ENCODE results near the gene PLEKHM2. TPM values are rescaled to one million over a fixed set of nuclear protein-coding genes. Genes with fewer than 3 reads are reported as not detected.

The PLEKHM2 gene
- total RNA-seq, 8 experiments from 2014 or later, result 23.7 to 45.7 (median 33.4) TPM

DNA sequence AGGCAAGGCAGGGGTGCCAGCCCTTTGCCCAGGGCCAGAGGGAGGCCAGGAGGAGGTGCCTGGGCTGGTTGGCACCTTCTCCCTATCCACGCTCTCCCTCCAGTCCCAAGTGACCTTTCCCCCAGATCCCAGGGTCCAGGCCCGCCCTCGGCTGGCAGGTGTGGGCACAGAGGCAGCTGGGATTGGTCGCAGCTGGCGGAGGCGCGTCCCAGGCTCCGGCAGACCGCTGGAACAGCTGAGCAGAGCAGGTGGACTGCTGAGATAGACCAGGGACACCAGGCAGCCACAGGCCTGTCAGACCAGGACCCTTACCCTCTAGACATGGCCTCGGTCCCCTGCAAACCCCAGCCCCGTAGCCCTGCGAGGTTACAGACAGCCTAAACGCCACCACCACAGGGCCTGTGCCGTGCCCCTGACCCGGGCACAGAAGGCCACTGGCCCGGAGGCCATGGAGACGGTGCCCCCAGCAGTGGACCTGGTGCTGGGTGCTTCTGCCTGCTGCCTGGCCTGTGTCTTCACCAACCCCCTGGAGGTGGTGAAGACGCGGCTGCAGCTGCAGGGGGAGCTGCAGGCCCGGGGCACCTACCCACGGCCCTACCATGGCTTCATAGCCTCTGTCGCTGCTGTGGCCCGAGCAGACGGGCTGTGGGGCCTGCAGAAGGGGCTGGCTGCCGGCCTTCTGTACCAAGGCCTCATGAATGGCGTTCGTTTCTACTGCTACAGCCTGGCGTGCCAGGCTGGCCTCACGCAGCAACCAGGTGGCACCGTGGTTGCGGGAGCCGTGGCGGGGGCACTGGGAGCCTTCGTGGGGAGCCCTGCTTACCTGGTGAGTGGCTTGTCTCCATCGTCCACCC lies 52.1 kb downstream of the PLEKHM2 start, which contains the start of gene SLC25A34:
Gene SLC25A34, plus strand, starts transcription at position 221 of the 854 bp plus-strand sequence. Its CDS starts 228 bp downstream, at position 449.
- WGBS, 10 experiments, result 83 to 100% (median 96%) methylated on average over 1 to 7 of the region's 35 CpGs; no CpG with 5 or more reads in 5 of the 10 experiments
- peaks cover 2% of the 10 kb centered on the region in 2 donors for H3K4me1 ChIP-seq (replicated peaks in 1 of 2)
- in situ Hi-C loops (cut with MboI; ENCODE audit: low pct_unique_long_range_greater_than_20kb in 2 of 9, low sequenced_read_pairs in 9 of 9, unreplicated experiment in 9 of 9), result no loop called here
- peak in 2 of 8 experiments; percentile 2 to 6 for ATAC-seq (replicated peaks in 6 of 8)
- no peak within 1 kb of the TSS for H3K27ac ChIP-seq
- H3K4me3 ChIP-seq, result no peak within 1 kb of the TSS

DNA sequence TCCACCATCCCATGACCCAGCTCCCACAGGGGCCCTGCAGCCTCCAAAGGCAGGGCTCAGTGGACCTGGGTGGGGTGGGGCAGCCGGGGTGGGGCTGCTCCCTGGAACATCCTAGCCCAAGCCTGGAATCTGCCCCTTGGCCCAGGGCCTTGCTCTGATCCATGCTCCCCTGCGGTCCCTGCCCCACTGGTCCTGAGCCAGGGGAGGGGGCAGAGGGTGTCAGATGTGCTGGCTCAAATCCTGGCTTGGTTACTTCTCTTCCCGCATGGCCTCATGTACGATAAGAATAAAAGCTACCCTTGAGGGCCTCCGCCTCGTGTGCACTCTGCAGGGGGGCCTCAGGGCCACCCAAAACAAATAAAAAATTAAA lies 52.8 kb downstream of the PLEKHM2 start:
- no peak overlapping the region for H3K4me3 ChIP-seq
- no peak overlapping the region for H3K27ac ChIP-seq
- 60 to 94% (median 68%) methylated on average over 1 to 4 of the region's 6 CpGs; no CpG with 5 or more reads in 6 of the 10 experiments for whole genome bisulfite sequencing, 10 experiments
- in situ Hi-C loops (cut with MboI; ENCODE audit: low pct_unique_long_range_greater_than_20kb in 2 of 9, low sequenced_read_pairs in 9 of 9, unreplicated experiment in 9 of 9), result no loop called here
- peaks cover 2 to 6% of the 10 kb centered on the region in 2 donors for H3K4me1 ChIP-seq (replicated peaks in 1 of 2)
- peak in 2 of 8 experiments; percentile 3 to 5 for ATAC-seq (replicated peaks in 6 of 8)

DNA sequence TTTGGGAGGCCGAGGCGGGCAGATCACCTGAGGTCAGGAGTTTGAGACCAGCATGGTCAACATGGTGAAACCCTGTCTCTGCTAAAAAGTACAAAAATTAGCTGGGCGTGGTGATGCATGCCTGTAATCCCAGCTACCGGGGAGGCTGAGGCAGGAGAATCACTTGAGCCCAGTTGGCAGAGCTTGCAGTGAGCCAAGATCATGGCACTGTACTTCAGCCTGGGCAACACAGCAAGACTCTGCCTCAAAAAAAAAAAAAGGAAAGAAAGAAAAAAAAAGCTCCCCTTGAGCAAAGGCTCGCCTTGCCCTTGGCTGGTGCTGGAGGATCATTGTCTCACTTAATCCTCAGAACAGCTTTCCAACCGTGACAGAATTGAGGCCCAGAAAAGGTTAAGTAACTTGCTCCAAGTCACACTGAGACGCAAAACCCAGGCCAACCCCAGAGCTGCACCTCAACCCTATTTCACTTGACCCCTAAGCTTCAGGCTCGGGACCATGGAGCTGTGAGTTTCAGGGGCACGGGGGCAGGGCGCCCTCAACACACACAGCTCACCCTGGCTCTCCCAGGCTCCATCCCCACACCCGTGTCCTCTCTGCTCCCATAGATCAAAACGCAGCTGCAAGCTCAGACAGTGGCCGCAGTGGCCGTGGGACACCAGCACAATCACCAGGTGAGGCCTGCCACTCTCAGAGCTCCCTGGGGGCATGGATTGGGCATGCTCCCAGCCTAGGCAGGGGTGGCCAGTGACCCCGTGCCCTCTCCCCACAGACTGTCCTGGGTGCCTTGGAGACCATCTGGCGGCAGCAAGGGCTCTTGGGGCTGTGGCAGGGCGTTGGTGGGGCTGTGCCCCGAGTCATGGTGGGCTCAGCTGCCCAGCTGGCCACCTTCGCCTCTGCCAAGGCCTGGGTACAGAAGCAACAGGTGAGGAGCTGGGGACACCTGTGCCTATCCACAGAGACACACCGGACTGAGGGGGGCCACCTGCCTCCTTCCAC lies 53.5 kb downstream of the PLEKHM2 start:
- Histone ChIP-seq H3K27ac (no peak overlapping the region), H3K4me3 (no peak overlapping the region), H3K4me1 (replicated peaks in 1 of 2) (peaks cover 2 to 6% of the 10 kb centered on the region in 2 donors)
- ATAC-seq (replicated peaks in 6 of 8), result no peak
- in situ Hi-C loops (cut with MboI; ENCODE audit: low pct_unique_long_range_greater_than_20kb in 2 of 9, low sequenced_read_pairs in 9 of 9, unreplicated experiment in 9 of 9), result no loop called here
- 60 to 100% (median 84%) methylated on average over 2 to 15 of the region's 20 CpGs; no CpG with 5 or more reads in 1 of the 10 experiments for WGBS, 10 experiments

DNA sequence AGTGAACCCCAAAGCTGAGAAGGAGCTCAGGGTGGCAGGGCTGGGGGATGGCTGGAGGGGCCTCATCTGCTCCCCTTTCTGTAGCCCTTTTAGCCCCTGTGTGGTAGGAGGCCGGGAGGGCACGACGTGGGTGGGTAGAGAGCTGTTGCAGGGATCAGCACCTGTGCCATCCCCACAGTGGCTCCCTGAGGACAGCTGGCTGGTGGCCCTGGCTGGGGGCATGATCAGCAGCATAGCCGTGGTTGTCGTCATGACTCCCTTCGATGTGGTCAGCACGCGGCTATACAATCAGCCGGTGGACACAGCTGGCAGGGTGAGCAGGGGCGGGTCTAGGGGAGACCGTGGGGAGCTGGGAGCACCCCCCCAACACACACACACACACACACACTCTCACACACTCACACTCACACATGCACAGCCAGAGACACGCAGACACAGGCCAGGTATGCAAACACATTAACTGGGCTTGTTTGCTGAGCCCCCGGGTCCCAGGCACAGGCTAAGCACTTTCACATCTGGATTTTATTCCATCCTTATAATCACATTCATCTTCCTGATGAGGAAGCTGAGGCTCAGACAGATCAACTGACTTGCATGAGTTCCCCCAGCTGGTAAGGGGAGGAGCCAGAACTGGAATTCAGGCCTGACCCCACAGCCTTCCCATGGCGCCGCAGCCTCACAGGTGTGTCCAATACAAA lies 54.4 kb downstream of the PLEKHM2 start:
- H3K4me1 ChIP-seq (replicated peaks in 1 of 2), result peaks cover 2 to 6% of the 10 kb centered on the region in 2 donors
- ATAC-seq (replicated peaks in 6 of 8), result peak in 1 of 8 experiments; percentile 42
- no peak overlapping the region for H3K4me3 ChIP-seq
- whole genome bisulfite sequencing, 10 experiments, result 60 to 91% (median 85%) methylated on average over 2 to 6 of the region's 15 CpGs; no CpG with 5 or more reads in 7 of the 10 experiments
- in situ Hi-C loops (cut with MboI; ENCODE audit: low pct_unique_long_range_greater_than_20kb in 2 of 9, low sequenced_read_pairs in 9 of 9, unreplicated experiment in 9 of 9), result no loop called here
- no peak overlapping the region for H3K27ac ChIP-seq

DNA sequence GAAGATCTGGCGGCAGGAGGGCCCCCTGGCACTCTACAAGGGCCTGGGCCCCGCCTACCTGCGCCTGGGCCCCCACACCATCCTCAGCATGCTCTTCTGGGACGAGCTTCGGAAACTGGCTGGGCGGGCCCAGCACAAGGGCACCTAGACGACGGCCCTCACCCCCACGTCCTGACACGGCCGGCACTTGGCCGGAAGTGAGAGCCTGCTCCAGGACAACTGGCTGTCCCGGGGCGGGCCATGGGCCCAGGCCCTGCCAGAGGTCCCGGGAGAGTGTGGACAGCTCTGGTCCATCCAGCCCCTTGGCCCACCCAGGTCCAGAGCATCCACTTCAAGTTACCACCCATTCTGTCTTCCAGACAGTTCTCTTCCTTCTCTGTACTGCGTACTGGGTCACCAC lies 55.1 kb downstream of the PLEKHM2 start:
- no peak overlapping the region for H3K4me3 ChIP-seq
- H3K4me1 ChIP-seq (replicated peaks in 1 of 2), result peaks cover 2 to 6% of the 10 kb centered on the region in 2 donors
- no peak for ATAC-seq (replicated peaks in 6 of 8)
- in situ Hi-C loops (cut with MboI; ENCODE audit: low pct_unique_long_range_greater_than_20kb in 2 of 9, low sequenced_read_pairs in 9 of 9, unreplicated experiment in 9 of 9), result no loop called here
- H3K27ac ChIP-seq, result no peak overlapping the region
- whole genome bisulfite sequencing, 10 experiments, result 72 to 100% (median 94%) methylated on average over 1 to 9 of the region's 16 CpGs; no CpG with 5 or more reads in 4 of the 10 experiments

DNA sequence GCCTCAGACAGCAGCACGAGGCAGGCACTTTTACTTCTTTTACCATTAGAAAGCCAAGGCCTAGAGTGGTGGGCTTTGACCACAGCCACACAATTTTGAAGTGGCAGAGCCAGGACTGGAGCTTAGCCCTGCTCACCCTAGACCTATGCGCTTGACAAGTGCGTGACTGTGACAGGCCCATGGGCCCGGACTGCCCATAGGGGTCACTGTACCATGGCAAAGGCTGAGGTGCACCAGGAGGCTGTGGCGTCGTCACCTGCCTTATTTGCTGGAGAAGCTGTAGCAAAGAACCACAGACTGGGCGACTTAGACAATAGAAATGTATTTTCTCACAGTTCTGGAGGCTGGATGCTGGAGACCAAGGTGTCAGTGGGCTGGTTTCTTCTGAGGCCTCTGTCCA lies 55.6 kb downstream of the PLEKHM2 start:
- Histone ChIP-seq H3K27ac (no peak overlapping the region), H3K4me3 (no peak overlapping the region), H3K4me1 (replicated peaks in 1 of 2) (peaks cover 0 to 6% of the 10 kb centered on the region in 2 donors)
- in situ Hi-C loops (cut with MboI; ENCODE audit: low pct_unique_long_range_greater_than_20kb in 2 of 9, low sequenced_read_pairs in 9 of 9, unreplicated experiment in 9 of 9), result no loop called here
- 0 to 100% (median 86%) methylated on average over 1 to 7 of the region's 7 CpGs; no CpG with 5 or more reads in 3 of the 10 experiments for WGBS, 10 experiments
- ATAC-seq (replicated peaks in 6 of 8), result no peak

DNA sequence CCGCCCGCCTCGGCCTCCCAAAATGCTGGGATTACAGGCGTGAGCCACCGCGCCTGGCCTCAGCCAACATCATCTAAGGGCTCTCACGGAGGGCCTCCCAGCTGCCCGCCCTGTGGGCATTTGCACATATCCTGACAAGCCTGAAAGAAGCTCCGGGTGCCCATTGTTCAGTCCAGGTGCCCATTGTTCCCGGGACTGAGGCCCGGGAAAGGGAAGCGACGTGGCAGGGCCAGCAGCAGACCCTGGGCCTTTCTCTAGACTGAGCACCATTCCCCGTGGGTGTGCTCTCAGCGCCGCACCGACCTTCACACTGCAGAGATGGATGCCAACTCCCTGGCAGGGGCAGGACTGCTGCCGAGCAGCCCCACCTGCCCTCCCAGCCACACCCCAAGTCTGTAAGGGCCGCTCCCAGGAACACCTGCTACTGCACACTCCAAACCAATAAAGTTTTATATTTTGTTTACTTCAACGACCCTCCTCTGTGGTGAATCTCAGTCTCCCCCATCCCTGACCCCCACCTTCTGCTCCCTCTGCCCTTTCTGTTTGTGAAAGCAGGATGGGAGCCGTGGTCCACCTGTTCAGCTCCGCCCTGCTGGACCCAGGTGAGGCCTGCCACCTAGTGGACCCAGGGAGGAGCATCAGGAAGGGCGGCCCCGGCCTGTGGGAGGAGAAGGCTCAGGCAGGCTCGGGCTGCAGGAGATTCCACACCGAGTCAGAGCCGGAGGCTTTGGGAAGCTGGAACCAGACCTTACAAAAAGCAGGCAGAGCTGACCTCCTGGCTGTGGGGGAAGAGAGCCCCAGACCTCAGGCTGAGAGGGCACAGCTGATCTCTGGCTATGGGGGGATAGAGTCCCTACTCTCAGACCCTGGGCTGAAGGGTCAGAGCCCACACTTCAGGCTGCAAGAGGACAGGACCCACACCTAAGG lies 57.1 kb downstream of the PLEKHM2 start:
- WGBS, 10 experiments, result 0 to 72% (median 38%) methylated on average over 1 to 16 of the region's 27 CpGs; no CpG with 5 or more reads in 3 of the 10 experiments
- H3K4me3 ChIP-seq, result no peak overlapping the region
- H3K27ac ChIP-seq, result no peak overlapping the region
- ATAC-seq (replicated peaks in 6 of 8), result peak; percentile 62 to 91 (median 86)
- in situ Hi-C loops (cut with MboI; ENCODE audit: low pct_unique_long_range_greater_than_20kb in 2 of 9, low sequenced_read_pairs in 9 of 9, unreplicated experiment in 9 of 9), result no loop called here
- peaks cover 0 to 6% of the 10 kb centered on the region in 2 donors for H3K4me1 ChIP-seq (replicated peaks in 1 of 2)

DNA sequence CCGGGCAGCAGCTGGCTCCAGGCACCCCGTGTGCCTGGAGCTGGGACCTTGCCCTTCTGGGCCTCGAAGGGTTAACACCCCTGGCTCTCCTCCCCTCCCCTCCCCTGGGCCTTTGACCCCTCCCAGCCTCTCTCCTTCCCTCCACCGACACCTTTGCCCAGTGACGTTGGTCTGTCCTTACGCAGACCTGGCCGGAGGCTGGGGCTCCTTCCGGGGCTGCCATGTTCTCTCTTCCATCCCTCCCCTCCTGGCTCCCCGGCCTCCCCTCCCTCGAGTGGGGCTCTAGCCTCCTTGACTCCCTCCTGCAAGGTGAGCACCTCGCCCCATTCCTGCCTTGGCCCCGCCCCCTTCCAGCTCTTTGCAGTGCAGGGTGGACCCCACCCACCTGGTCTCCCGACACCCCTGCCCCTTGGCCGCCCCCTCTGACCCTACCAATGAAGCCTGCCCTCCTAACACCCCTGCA lies 58.2 kb downstream of the PLEKHM2 start, which contains the start of gene TMEM82:
Gene TMEM82, plus strand, starts transcription at position 161 of the 463 bp plus-strand sequence. Its CDS starts 61 bp downstream, at position 222.
- no peak for ATAC-seq (replicated peaks in 6 of 8)
- H3K4me1 ChIP-seq (replicated peaks in 1 of 2), result peaks cover 0 to 8% of the 10 kb centered on the region in 2 donors
- H3K4me3 ChIP-seq, result no peak within 1 kb of the TSS
- no peak within 1 kb of the TSS for H3K27ac ChIP-seq
- in situ Hi-C loops (cut with MboI; ENCODE audit: low pct_unique_long_range_greater_than_20kb in 2 of 9, low sequenced_read_pairs in 9 of 9, unreplicated experiment in 9 of 9), result no loop called here
- WGBS, 10 experiments, result no CpG with 5 or more reads among the region's 14 CpGs

DNA sequence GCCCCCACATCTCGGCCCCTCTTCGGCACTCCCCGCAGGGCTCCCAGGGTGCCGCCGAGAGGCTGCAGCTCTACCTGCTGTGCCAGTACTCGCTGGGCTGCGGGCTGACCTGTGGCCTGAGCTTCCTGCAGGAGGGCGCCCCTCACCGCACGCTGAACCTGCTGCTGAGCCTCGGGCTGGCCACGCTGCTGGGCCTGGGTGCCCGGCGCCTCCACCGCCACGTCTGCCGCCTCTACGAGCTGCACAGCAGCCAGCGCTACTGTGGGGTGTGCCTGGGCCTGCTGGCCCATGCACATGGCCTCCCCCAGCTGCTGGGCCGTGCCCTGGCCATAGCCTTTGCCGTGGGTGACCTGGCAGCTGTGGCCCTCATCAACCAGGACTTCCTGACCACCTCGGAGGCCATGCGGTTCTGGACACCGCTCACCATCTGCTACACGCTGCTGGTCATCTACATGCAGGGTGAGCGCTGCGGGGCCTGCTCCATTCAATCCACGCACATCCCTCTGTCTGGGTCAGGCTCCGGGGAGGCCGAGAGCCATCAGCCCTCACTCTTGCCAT lies 60.1 kb downstream of the PLEKHM2 start:
- in situ Hi-C loops (cut with MboI; ENCODE audit: low pct_unique_long_range_greater_than_20kb in 2 of 9, low sequenced_read_pairs in 9 of 9, unreplicated experiment in 9 of 9), result no loop called here
- peaks cover 0 to 10% of the 10 kb centered on the region in 2 donors for H3K4me1 ChIP-seq (replicated peaks in 1 of 2)
- ATAC-seq (replicated peaks in 6 of 8), result peak in 2 of 8 experiments; percentile 3 to 8
- WGBS, 10 experiments, result 57 to 83% (median 80%) methylated on average over 2 to 18 of the region's 30 CpGs; no CpG with 5 or more reads in 5 of the 10 experiments
- no peak overlapping the region for H3K4me3 ChIP-seq
- H3K27ac ChIP-seq, result no peak overlapping the region

DNA sequence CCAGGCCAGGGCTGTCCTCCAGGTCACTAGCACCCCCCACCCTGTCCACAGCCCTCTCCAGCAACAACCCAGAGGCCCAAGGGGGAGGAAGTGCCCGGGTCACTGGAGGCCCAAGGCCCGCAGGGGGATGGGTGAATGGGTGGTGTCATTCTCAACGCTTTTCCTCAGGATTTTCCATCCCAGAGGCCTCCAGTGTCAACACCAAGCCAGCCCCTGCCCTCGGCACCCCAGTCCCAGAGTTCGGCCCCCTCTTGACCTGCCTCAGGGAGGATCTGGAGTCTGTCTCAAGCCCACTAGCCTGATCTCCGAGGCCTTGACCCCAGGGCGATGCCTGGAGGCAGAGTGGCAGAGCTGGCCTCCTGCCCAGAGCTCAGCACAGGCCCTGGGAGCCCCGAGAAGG lies 63.3 kb downstream of the PLEKHM2 start:
- no peak overlapping the region for H3K4me3 ChIP-seq
- no peak overlapping the region for H3K27ac ChIP-seq
- peaks cover 0 to 7% of the 10 kb centered on the region in 2 donors for H3K4me1 ChIP-seq (replicated peaks in 1 of 2)
- in situ Hi-C loops (cut with MboI; ENCODE audit: low pct_unique_long_range_greater_than_20kb in 2 of 9, low sequenced_read_pairs in 9 of 9, unreplicated experiment in 9 of 9), result no loop called here
- WGBS, 10 experiments, result 50 to 68% (median 62%) methylated on average over 2 to 5 of the region's 8 CpGs; no CpG with 5 or more reads in 7 of the 10 experiments
- ATAC-seq (replicated peaks in 6 of 8), result no peak

DNA sequence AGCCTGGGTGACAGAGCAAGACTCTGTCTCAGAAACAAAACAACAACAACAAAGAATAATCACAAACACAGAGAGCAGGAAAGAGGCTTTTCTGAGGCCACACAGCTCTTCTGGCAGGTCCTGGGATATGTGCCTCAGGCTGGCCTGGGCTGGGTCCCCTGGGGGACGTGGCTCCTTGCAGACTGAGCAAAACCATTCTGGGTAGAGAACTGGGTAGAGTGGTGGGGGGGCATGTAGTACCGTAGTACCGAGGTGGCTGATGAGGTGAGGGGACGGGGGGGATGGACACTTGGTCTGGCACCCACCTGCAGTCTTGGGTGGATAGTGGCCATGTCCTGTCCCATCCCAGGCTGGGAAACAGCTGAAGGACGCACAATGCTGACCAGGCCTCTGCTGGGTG lies 64.1 kb downstream of the PLEKHM2 start:
- ATAC-seq (replicated peaks in 6 of 8), result peak in 1 of 8 experiments; percentile 5
- H3K27ac ChIP-seq, result no peak overlapping the region
- 57 to 80% methylated on average over 1 of the region's 5 CpGs; no CpG with 5 or more reads in 8 of the 10 experiments for WGBS, 10 experiments
- in situ Hi-C loops (cut with MboI; ENCODE audit: low pct_unique_long_range_greater_than_20kb in 2 of 9, low sequenced_read_pairs in 9 of 9, unreplicated experiment in 9 of 9), result no loop called here
- peaks cover 0 to 7% of the 10 kb centered on the region in 2 donors for H3K4me1 ChIP-seq (replicated peaks in 1 of 2)
- H3K4me3 ChIP-seq, result no peak overlapping the region
